HepG2 (cell line): ENCODE results near the gene STIM1.

Experiments
- ARID2 ChIP-seq: sonication (generic); formaldehyde crosslinking; IDR thresholded peaks from 2 replicates; pipeline ENCODE4 v1.8.1; 2022; ENCODE audit warnings: mild to moderate bottlenecking, missing genetic modification reagents, borderline replicate concordance
- ZSCAN22 ChIP-seq: sonication (generic); formaldehyde crosslinking; IDR thresholded peaks from 2 replicates; pipeline ENCODE4 v1.4.0; 2020; ENCODE audit warnings: mild to moderate bottlenecking, missing genetic modification reagents
- TF ChIP-seq, protein P1 (sequence below): sonication (generic); formaldehyde crosslinking; IDR thresholded peaks from 2 replicates; pipeline ENCODE4 v1.4.0; 2020; ENCODE audit warnings: mild to moderate bottlenecking, missing genetic modification reagents
- TF ChIP-seq, protein P2 (sequence below), 2 experiments: fragments of 450-650 bp in 1 of 2; sonication (generic) in 1 of 2; formaldehyde crosslinking; IDR thresholded peaks; 2 replicates each; pipeline versions ENCODE4 v1.5.0 to v1.8.0; 2020 to 2022; ENCODE audit warnings: mild to moderate bottlenecking in 1 of 2, missing genetic modification reagents in 1 of 2
- TF ChIP-seq, protein P3 (sequence below): sonication (generic); formaldehyde crosslinking; IDR thresholded peaks from 2 replicates; pipeline ENCODE4 v1.5.0; 2020; ENCODE audit warnings: mild to moderate bottlenecking, missing genetic modification reagents, moderate library complexity
- TF ChIP-seq, protein P4 (sequence below): sonication (generic); formaldehyde crosslinking; IDR thresholded peaks from 2 replicates; pipeline ENCODE4 v1.4.0; 2020; ENCODE audit warnings: missing genetic modification reagents, borderline replicate concordance
- TF ChIP-seq, protein P5 (sequence below): sonication (generic); formaldehyde crosslinking; IDR thresholded peaks from 2 replicates; pipeline ENCODE4 v1.8.1; 2023; ENCODE audit warnings: mild to moderate bottlenecking, moderate library complexity, missing genetic modification reagents
- TF ChIP-seq, protein P6 (sequence below): sonication (generic); formaldehyde crosslinking; IDR thresholded peaks from 2 replicates; pipeline ENCODE4 v1.5.1; 2020; ENCODE audit warnings: mild to moderate bottlenecking, moderate library complexity, missing genetic modification reagents

DNA sequence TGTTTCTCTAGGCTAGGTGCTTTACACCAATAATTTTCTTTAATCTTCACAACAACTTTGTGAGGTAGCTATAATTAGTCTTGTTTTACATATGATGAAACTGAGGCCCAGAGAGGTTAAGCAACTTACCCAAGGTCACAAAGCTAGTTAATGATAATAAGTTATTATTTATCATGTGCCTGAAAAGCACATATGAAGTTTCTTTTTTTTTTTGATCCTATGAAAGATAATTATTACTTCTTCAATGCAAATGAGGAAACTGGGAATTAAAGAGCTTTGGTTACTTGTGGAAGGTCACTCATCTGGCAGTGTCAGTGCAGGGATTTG, 22.8 kb downstream of the STIM1 start:
- TF ChIP-seq, protein P1, sequence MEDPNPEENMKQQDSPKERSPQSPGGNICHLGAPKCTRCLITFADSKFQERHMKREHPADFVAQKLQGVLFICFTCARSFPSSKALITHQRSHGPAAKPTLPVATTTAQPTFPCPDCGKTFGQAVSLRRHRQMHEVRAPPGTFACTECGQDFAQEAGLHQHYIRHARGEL (CRISPR knock-in tag), result no peak
- TF ChIP-seq, protein P2, sequence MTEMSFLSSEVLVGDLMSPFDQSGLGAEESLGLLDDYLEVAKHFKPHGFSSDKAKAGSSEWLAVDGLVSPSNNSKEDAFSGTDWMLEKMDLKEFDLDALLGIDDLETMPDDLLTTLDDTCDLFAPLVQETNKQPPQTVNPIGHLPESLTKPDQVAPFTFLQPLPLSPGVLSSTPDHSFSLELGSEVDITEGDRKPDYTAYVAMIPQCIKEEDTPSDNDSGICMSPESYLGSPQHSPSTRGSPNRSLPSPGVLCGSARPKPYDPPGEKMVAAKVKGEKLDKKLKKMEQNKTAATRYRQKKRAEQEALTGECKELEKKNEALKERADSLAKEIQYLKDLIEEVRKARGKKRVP (CRISPR knock-in tag; IDR thresholded peaks at IDR 0.05), result no peak
- TF ChIP-seq, protein P3, sequence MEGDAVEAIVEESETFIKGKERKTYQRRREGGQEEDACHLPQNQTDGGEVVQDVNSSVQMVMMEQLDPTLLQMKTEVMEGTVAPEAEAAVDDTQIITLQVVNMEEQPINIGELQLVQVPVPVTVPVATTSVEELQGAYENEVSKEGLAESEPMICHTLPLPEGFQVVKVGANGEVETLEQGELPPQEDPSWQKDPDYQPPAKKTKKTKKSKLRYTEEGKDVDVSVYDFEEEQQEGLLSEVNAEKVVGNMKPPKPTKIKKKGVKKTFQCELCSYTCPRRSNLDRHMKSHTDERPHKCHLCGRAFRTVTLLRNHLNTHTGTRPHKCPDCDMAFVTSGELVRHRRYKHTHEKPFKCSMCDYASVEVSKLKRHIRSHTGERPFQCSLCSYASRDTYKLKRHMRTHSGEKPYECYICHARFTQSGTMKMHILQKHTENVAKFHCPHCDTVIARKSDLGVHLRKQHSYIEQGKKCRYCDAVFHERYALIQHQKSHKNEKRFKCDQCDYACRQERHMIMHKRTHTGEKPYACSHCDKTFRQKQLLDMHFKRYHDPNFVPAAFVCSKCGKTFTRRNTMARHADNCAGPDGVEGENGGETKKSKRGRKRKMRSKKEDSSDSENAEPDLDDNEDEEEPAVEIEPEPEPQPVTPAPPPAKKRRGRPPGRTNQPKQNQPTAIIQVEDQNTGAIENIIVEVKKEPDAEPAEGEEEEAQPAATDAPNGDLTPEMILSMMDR (CRISPR knock-in tag), result no peak
- TF ChIP-seq, protein P4, sequence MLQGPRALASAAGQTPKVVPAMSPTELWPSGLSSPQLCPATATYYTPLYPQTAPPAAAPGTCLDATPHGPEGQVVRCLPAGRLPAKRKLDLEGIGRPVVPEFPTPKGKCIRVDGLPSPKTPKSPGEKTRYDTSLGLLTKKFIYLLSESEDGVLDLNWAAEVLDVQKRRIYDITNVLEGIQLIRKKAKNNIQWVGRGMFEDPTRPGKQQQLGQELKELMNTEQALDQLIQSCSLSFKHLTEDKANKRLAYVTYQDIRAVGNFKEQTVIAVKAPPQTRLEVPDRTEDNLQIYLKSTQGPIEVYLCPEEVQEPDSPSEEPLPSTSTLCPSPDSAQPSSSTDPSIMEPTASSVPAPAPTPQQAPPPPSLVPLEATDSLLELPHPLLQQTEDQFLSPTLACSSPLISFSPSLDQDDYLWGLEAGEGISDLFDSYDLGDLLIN (CRISPR knock-in tag), result no peak
- TF ChIP-seq ARID2 (CRISPR knock-in tag) (no peak), ZSCAN22 (no peak)
- TF ChIP-seq, protein P5, sequence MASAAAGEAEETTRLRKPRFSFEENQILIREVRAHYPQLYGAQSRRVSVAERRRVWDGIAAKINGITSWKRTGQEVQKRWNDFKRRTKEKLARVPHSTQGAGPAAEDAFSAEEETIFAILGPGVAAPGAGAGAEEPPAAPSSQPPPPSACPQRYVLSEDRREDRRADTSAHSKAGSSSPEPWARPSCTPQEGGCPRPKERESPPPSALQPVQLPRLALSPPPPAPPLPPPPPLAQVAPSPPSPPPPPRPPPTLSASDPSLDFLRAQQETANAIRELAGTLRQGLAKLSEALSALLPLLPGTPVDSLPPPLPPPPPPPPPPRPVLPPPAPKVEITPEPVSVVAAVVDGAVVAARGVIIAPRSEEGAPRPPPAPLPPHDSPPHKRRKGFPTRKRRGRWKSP (CRISPR knock-in tag), result no peak
- TF ChIP-seq, protein P6, sequence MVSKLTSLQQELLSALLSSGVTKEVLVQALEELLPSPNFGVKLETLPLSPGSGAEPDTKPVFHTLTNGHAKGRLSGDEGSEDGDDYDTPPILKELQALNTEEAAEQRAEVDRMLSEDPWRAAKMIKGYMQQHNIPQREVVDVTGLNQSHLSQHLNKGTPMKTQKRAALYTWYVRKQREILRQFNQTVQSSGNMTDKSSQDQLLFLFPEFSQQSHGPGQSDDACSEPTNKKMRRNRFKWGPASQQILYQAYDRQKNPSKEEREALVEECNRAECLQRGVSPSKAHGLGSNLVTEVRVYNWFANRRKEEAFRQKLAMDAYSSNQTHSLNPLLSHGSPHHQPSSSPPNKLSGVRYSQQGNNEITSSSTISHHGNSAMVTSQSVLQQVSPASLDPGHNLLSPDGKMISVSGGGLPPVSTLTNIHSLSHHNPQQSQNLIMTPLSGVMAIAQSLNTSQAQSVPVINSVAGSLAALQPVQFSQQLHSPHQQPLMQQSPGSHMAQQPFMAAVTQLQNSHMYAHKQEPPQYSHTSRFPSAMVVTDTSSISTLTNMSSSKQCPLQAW (CRISPR knock-in tag), result no peak
